ENCODE measurements around the gene SFTPB.

Gene SFTPB

DNA sequence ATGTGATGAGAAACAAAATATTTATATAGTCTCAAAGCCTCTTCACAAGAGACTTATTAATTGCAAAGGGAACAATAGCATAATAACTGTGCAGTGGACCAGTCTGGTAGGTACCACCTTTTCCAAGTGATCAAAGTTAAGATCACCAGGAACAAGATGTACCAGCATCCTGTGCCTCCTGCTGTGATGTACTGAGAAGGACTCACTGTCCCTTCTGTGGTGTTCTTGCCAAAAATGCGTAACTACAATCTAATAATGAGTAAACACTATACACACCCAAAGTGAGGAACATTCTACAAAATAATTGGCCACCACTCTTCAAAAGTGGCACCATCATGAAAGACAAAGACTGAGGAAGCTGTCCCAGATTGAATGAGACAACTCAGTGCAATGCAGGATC is 40.6 kb upstream of the SFTPB start:
- CTCF ChIA-PET: interaction anchor here (0.8 to 25.5 kb wide), 16 partner anchors 9 to 119 kb away, joined by 3 to 915 read pairs (median 10); partner anchors contain the start of gene GNLY
- DNase-seq (ENCODE audit: low read depth, low spot score): no peak
- TF ChIP-seq, protein P1, sequence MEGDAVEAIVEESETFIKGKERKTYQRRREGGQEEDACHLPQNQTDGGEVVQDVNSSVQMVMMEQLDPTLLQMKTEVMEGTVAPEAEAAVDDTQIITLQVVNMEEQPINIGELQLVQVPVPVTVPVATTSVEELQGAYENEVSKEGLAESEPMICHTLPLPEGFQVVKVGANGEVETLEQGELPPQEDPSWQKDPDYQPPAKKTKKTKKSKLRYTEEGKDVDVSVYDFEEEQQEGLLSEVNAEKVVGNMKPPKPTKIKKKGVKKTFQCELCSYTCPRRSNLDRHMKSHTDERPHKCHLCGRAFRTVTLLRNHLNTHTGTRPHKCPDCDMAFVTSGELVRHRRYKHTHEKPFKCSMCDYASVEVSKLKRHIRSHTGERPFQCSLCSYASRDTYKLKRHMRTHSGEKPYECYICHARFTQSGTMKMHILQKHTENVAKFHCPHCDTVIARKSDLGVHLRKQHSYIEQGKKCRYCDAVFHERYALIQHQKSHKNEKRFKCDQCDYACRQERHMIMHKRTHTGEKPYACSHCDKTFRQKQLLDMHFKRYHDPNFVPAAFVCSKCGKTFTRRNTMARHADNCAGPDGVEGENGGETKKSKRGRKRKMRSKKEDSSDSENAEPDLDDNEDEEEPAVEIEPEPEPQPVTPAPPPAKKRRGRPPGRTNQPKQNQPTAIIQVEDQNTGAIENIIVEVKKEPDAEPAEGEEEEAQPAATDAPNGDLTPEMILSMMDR (IDR thresholded peaks at IDR 0.05; ENCODE audit: insufficient read depth, low read length, missing control alignments): no peak
- POLR2A ChIA-PET: no interaction called here
- no peak overlapping the region for H3K4me3 ChIP-seq (ENCODE audit: low read depth, low read length)

DNA sequence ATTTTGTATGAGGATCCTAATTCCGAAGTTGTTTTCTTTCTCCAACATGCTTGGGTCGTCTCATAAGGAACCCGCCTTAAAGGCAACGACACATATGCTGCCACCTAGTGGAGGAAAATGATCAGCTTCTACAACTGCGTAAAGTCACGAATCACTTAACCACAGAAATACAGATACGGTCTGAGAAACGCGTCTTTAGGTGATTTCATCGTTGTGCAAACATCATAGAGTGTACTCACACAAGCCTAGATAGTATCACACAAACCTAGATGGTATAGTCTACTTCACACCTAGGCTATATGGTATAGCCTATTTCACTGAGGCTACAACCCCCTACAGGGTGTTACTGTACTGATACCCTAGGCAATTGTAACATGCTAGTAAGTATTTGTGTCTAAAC is 39.3 kb upstream of the SFTPB start:
- CTCF ChIA-PET: interaction anchor here (0.8 to 25.5 kb wide), 27 partner anchors 9 to 778 kb away, joined by 3 to 915 read pairs (median 6); partner anchors contain the start of genes GNLY, SFTPB and ST3GAL5
- H3K4me3 ChIP-seq (ENCODE audit: low read depth, low read length): no peak overlapping the region
- POLR2A ChIA-PET: interaction anchor here (1.0 to 1.3 kb wide), 2 partner anchors 43 to 58 kb away, joined by 3 read pairs; no protein-coding TSS in a partner anchor
- TF ChIP-seq, protein P1 (IDR thresholded peaks at IDR 0.05; ENCODE audit: insufficient read depth, low read length, missing control alignments): peak; percentile 76
- no peak for DNase-seq (ENCODE audit: low read depth, low spot score)

DNA sequence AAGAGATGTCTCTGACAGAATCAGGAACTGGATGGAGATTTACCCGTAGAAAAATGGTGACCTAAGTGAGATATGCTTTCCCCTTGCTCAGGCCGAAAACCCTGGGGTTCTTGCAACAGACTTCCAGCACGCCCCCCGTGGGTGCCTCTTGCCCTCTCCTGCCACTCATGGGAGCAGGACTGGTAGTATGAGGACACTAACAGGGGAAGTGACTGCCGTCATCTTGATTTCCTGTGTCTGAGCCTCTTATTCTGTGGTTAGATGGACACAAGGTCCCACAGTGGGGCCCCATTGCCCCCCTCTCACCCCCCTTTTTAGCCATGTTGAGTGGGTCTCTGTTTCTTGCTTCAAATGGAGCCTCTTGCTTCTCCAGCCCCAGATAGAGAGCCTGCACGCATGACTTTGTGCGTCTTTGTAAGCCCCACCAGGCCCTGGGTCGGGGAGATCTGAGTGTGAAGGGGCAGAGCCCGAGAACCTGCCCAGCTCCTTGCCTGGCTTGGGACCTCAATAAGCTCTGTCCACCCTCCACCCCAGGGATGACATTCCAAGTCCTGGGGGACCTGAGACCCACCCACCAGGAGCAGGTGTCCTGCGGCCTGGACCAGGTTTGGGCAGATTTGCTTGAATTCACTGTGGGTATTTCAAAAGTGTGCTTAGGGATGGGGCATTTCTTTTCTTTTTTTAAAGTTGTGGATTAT is 38.7 kb upstream of the SFTPB start:
- POLR2A ChIA-PET: interaction anchor here (1.0 to 1.3 kb wide), 2 partner anchors 43 to 58 kb away, joined by 3 read pairs; no protein-coding TSS in a partner anchor
- TF ChIP-seq, protein P1 (IDR thresholded peaks at IDR 0.05; ENCODE audit: insufficient read depth, low read length, missing control alignments): no peak
- DNase-seq (ENCODE audit: low read depth, low spot score): no peak
- CTCF ChIA-PET: interaction anchor here (0.8 to 25.5 kb wide), 27 partner anchors 9 to 290 kb away, joined by 3 to 915 read pairs (median 6); partner anchors contain the start of genes GNLY and SFTPB
- H3K4me3 ChIP-seq (ENCODE audit: low read depth, low read length): no peak overlapping the region

DNA sequence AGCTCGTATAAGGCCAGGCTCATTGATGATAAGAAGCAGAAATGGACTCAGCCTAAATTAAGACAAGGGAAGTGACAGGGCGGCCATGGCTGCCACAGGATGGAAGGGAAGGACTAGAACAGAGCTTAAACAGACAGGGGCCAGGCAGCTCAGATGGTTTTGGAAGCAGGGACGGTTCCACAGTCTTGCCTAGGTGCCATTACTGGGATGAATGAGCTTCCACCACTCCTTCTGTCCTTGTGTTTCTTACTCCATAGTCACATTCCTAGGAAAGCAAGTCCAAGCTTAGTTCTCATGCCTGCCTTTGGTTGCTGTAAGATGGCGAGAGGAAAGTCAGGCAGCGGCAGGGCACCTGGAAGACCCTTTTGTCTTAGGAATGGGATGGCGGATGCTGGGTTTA is 38.1 kb upstream of the SFTPB start:
- ChIA-PET POLR2A (no interaction called here), CTCF (interaction anchor here (0.8 to 25.5 kb wide), 15 partner anchors 8 to 195 kb away, joined by 3 to 915 read pairs (median 10); partner anchors contain the start of genes GNLY and SFTPB)
- H3K4me3 ChIP-seq (ENCODE audit: low read depth, low read length): no peak overlapping the region
- DNase-seq (ENCODE audit: low read depth, low spot score): no peak
- TF ChIP-seq, protein P1 (IDR thresholded peaks at IDR 0.05; ENCODE audit: insufficient read depth, low read length, missing control alignments): no peak

DNA sequence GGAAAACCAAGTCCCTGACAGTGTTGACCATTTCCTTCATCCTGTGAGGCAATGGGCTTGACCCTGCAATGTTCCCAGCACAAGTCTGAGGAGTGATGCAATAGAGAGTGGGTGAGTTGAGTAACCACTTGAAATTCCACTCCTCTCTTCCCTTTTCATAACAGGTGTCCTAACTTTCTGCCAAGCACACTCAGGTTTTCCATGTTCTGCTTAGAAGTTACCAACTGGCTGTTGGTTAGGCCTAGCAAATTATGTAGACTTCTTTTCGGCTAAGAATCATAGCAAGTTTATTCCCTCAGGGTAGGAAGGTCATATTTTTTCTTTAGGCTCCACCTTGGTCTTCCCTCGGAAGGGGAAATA is 37.7 kb upstream of the SFTPB start:
- POLR2A ChIA-PET: no interaction called here
- TF ChIP-seq, protein P1 (IDR thresholded peaks at IDR 0.05; ENCODE audit: insufficient read depth, low read length, missing control alignments): no peak
- no peak overlapping the region for H3K4me3 ChIP-seq (ENCODE audit: low read depth, low read length)
- peak; percentile 79 for DNase-seq (ENCODE audit: low read depth, low spot score)
- CTCF ChIA-PET: interaction anchor here (0.8 to 25.5 kb wide), 13 partner anchors 8 to 195 kb away, joined by 3 to 915 read pairs (median 6); partner anchors contain the start of genes GNLY and SFTPB

Measured in AG04449 (cell line).